ENCODE results near the gene C16orf82. TPM values are rescaled to one million over a fixed set of nuclear protein-coding genes. Genes with fewer than 3 reads are reported as not detected.
A peak's percentile ranks its signal among the peaks of the same experiment; 100 is the strongest.

Gene C16orf82
- total and polyA plus RNA-seq, 4 donors: not detected

- no peaks in the 10 kb centered on the region for H3K4me1 ChIP-seq (ENCODE audit: control insufficient read depth in 4 of 4, insufficient read depth in 4 of 4, low read length in 3 of 4)
- peak; percentile 13 for DNase-seq (ENCODE audit: low spot score)
- 66% methylated on average over 11 of the region's 11 CpGs for WGBS
Measured at GRCh38 chr16:27102701-27103575, 36.2 kb downstream of the C16orf82 start.

More at GRCh38 chr16:27102701-27103575, 36.2 kb downstream of the C16orf82 start:
- no peak overlapping the region for H3K27ac ChIP-seq (ENCODE audit: low read depth in 1 of 2, low read length in 2 of 2)
- TF ChIP-seq RAD21 (IDR thresholded peaks at IDR 0.05): no peak
- TF ChIP-seq REST (IDR thresholded peaks at IDR 0.05): no peak
- no peak for TF ChIP-seq FOXA1 (IDR thresholded peaks at IDR 0.05)
- TF ChIP-seq RXRA (IDR thresholded peaks at IDR 0.05): no peak
- TF ChIP-seq ATF3 (IDR thresholded peaks at IDR 0.05): no peak
- no peak for TF ChIP-seq GABPA (IDR thresholded peaks at IDR 0.05 in 1 of 2, conservative IDR thresholded peaks at IDR 0.05 in 1 of 2)
- no peak for TF ChIP-seq YY1 (IDR thresholded peaks at IDR 0.05)
- TF ChIP-seq JUND (IDR thresholded peaks at IDR 0.05): no peak
- no peak for TF ChIP-seq FOXA2 (IDR thresholded peaks at IDR 0.05)
- no peak for TF ChIP-seq TAF1 (conservative IDR thresholded peaks at IDR 0.05)
- no peak for TF ChIP-seq ZBTB33 (IDR thresholded peaks at IDR 0.05)
- TF ChIP-seq HNF4G (IDR thresholded peaks at IDR 0.05): no peak
- no peak for TF ChIP-seq CTCF (IDR thresholded peaks at IDR 0.05; ENCODE audit: low read depth, low read length, missing input control)
- TF ChIP-seq NR2F2 (IDR thresholded peaks at IDR 0.05): no peak
- TF ChIP-seq MAX (IDR thresholded peaks at IDR 0.05): no peak
- TF ChIP-seq EGR1 (IDR thresholded peaks at IDR 0.05; ENCODE audit: low read depth in 2 of 2): no peak
- TF ChIP-seq SP1 (IDR thresholded peaks at IDR 0.05): no peak
- H3K9ac ChIP-seq (ENCODE audit: low read depth in 1 of 2, low read length in 2 of 2): no peak overlapping the region
- no peaks in the 10 kb centered on the region for H3K27me3 ChIP-seq (ENCODE audit: control insufficient read depth in 4 of 4, insufficient read depth in 4 of 4, low read length in 3 of 4)
- H3K9me3 ChIP-seq (ENCODE audit: control insufficient read depth in 4 of 4, low read length in 3 of 4): peaks cover 0 to 3% (median 0%) of the 10 kb centered on the region in 4 donors
- H3K36me3 ChIP-seq (ENCODE audit: control insufficient read depth in 4 of 4, insufficient read depth in 3 of 4, low read depth in 1 of 4, low read length in 3 of 4): no peaks in the 10 kb centered on the region
- no peak overlapping the region for H3K4me3 ChIP-seq (ENCODE audit: low read depth in 1 of 3, low read length in 3 of 3)
